ENCODE measurements around the gene SFI1.

The SFI1 gene

DNA sequence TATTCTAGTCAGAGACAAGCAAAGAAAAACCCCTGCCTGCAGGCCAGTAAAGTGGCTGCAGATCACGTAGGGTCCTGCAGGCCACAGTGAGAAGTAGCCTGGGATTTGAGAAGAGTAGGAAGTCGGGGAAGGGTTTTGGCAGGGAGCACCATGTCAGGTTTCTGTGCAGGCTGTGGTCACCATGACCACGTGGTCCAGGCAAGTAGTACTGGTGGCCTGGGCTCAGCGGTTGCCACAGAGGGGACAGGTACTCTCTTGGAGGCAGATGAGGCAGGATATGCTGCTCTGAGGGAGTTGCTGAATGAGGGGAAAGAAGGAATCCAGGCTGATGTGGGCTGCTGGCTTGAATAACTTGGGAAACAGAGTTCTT is 119.1 kb downstream of the SFI1 start:
- H3K36me3 ChIP-seq (ENCODE audit: insufficient read depth, low read length): peaks cover 38% of the 10 kb centered on the region; the same call in 1 of the 2 replicates
- H3K79me2 ChIP-seq (ENCODE audit: insufficient read depth, low read length): no peaks in the 10 kb centered on the region
- H3K9ac ChIP-seq (ENCODE audit: low read depth, low read length, poor library complexity, severe bottlenecking): peak overlapping the region; percentile 6
- no peaks in the 10 kb centered on the region for H3K27me3 ChIP-seq (ENCODE audit: insufficient read depth, low read length, poor library complexity, severe bottlenecking)
- H3K9me3 ChIP-seq (ENCODE audit: insufficient read depth, low read depth, low read length): no peaks in the 10 kb centered on the region
- H2AFZ ChIP-seq (ENCODE audit: low read length): no peak overlapping the region
- no peaks in the 10 kb centered on the region for H3K9me2 ChIP-seq (replicated peaks; ENCODE audit: low read depth, low read length)
- H4K20me1 ChIP-seq (ENCODE audit: insufficient read depth, low read length, poor library complexity, severe bottlenecking): no peaks in the 10 kb centered on the region
- H3K4me1 ChIP-seq (ENCODE audit: insufficient read depth, low read length, poor library complexity, severe bottlenecking): peaks cover 9% of the 10 kb centered on the region
- no peak for TF ChIP-seq CTCF (conservative IDR thresholded peaks at IDR 0.05; ENCODE audit: low read length)
- no peak for TF ChIP-seq EZH2phosphoT487 (IDR thresholded peaks at IDR 0.05; ENCODE audit: borderline replicate concordance)
- H3F3A ChIP-seq (ENCODE audit: low read depth): no peaks in the 10 kb centered on the region
- no peak overlapping the region for H3K4me3 ChIP-seq (ENCODE audit: low read length, poor library complexity, severe bottlenecking)
- peak overlapping the region; percentile 38 for H3K4me2 ChIP-seq (ENCODE audit: low read depth, low read length, poor library complexity, severe bottlenecking)

DNA sequence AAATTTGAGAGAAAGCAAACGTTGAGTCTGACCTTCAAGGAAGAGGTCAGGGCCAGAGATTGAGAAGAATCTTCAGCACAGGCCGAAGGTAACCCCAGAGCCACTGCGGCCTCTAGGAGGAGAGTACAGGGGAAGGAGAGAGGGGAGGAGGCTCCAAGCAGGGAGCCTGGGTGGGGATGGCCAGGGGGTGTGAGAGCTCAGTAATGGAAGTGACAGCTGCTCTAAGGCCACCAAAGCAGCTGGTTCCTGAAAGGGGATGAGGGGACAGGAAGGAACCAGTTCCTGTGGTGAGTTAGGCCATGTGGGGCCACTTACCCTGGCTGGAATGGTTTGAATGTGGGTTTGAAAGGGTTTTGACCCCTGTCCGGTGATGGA is 119.6 kb downstream of the SFI1 start:
- Histone ChIP-seq H3K79me2 (ENCODE audit: insufficient read depth, low read length) (no peaks in the 10 kb centered on the region), H3K9me3 (ENCODE audit: insufficient read depth, low read depth, low read length) (no peaks in the 10 kb centered on the region), H2AFZ (ENCODE audit: low read length) (no peak overlapping the region), H3K9me2 (replicated peaks; ENCODE audit: low read depth, low read length) (no peaks in the 10 kb centered on the region), H3F3A (ENCODE audit: low read depth) (no peaks in the 10 kb centered on the region), H3K4me1 (ENCODE audit: insufficient read depth, low read length, poor library complexity, severe bottlenecking) (peaks cover 9% of the 10 kb centered on the region), H3K4me3 (ENCODE audit: low read length, poor library complexity, severe bottlenecking) (no peak overlapping the region), H3K27me3 (ENCODE audit: insufficient read depth, low read length, poor library complexity, severe bottlenecking) (no peaks in the 10 kb centered on the region), H3K4me2 (ENCODE audit: low read depth, low read length, poor library complexity, severe bottlenecking) (peak overlapping the region; percentile 38), H3K36me3 (ENCODE audit: insufficient read depth, low read length) (peaks cover 42% of the 10 kb centered on the region; the same call in 1 of the 2 replicates), H4K20me1 (ENCODE audit: insufficient read depth, low read length, poor library complexity, severe bottlenecking) (no peaks in the 10 kb centered on the region), H3K9ac (ENCODE audit: low read depth, low read length, poor library complexity, severe bottlenecking) (peak overlapping the region; percentile 6)
- no peak for TF ChIP-seq CTCF (conservative IDR thresholded peaks at IDR 0.05; ENCODE audit: low read length)
- no peak for TF ChIP-seq EZH2phosphoT487 (IDR thresholded peaks at IDR 0.05; ENCODE audit: borderline replicate concordance)

DNA sequence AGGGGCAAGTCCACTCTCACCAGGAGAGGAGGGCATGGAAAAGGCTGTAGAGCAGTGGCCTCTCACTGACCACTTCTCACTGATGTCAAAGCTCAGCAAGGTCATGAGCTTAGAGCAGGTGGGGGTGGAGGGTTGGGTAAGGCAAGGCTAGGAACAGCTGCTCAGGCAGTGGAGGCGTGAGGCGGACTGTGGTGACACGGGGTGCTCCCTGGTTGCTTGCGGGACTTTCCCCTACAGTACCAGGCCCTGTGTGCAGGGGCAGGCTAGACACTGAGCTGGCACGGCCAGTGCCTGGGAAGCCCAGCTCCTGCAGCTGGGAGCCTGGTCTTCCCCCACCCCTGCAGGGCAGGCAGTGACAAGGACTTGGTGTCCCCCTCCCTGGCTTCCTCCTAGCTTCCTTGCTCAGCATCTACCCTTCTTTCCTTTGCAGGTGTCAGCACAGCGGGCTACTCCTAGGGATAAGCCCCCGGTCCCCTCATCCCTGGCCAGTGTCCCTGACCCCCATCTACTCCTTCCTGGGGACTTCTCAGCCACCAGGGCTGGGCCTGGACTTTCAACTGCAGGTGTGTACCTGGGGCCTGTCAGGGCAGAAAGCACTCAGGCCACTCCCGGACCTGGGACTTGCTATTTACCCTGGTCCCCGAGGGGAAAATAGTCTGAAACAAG is 120.1 kb downstream of the SFI1 start:
- H3K4me2 ChIP-seq (ENCODE audit: low read depth, low read length, poor library complexity, severe bottlenecking): peak overlapping the region; percentile 38
- H3F3A ChIP-seq (ENCODE audit: low read depth): no peaks in the 10 kb centered on the region
- no peak overlapping the region for H2AFZ ChIP-seq (ENCODE audit: low read length)
- no peaks in the 10 kb centered on the region for H3K27me3 ChIP-seq (ENCODE audit: insufficient read depth, low read length, poor library complexity, severe bottlenecking)
- no peaks in the 10 kb centered on the region for H3K79me2 ChIP-seq (ENCODE audit: insufficient read depth, low read length)
- peak overlapping the region; percentile 6 for H3K9ac ChIP-seq (ENCODE audit: low read depth, low read length, poor library complexity, severe bottlenecking)
- H3K4me1 ChIP-seq (ENCODE audit: insufficient read depth, low read length, poor library complexity, severe bottlenecking): peaks cover 9% of the 10 kb centered on the region
- H3K9me2 ChIP-seq (replicated peaks; ENCODE audit: low read depth, low read length): no peaks in the 10 kb centered on the region
- H3K4me3 ChIP-seq (ENCODE audit: low read length, poor library complexity, severe bottlenecking): no peak overlapping the region
- H3K9me3 ChIP-seq (ENCODE audit: insufficient read depth, low read depth, low read length): no peaks in the 10 kb centered on the region
- TF ChIP-seq EZH2phosphoT487 (IDR thresholded peaks at IDR 0.05; ENCODE audit: borderline replicate concordance) (no peak), CTCF (conservative IDR thresholded peaks at IDR 0.05; ENCODE audit: low read length) (no peak)
- H4K20me1 ChIP-seq (ENCODE audit: insufficient read depth, low read length, poor library complexity, severe bottlenecking): no peaks in the 10 kb centered on the region
- peaks cover 48% of the 10 kb centered on the region; the same call in 1 of the 2 replicates for H3K36me3 ChIP-seq (ENCODE audit: insufficient read depth, low read length)

Measured in Loucy (cell line).